Measurements from ENCODE around the gene SERPIND1. TPM values are rescaled to one million over a fixed set of nuclear protein-coding genes. Genes with fewer than 3 reads are reported as not detected.

The SERPIND1 gene
- total and polyA plus RNA-seq, 2 experiments from 2014 or later, result not detected

GRCh38 chr22:20764729-20765128, 9.2 kb upstream of the SERPIND1 start (continued):
- TF ChIP-seq CTCF (conservative IDR thresholded peaks at IDR 0.05; ENCODE audit: low read depth in 2 of 2) (no peak), ZNF462 (CRISPR knock-in tag; IDR thresholded peaks at IDR 0.05) (no peak), STAT1 (IDR thresholded peaks at IDR 0.05; ENCODE audit: unreplicated experiment) (no peak)

- no peaks in the 10 kb centered on the region for H3K9me3 Mint-ChIP-seq
- Histone ChIP-seq H3K4me1 (ENCODE audit: insufficient read depth) (no peaks in the 10 kb centered on the region), H3K27me3 (ENCODE audit: insufficient read depth) (no peaks in the 10 kb centered on the region), H3F3A (replicated peaks; ENCODE audit: low read depth) (no peaks in the 10 kb centered on the region), H3K79me2 (replicated peaks; ENCODE audit: insufficient read depth) (no peaks in the 10 kb centered on the region), H4K20me1 (replicated peaks; ENCODE audit: insufficient read depth) (no peaks in the 10 kb centered on the region), H3K9me2 (ENCODE audit: insufficient read depth) (no peaks in the 10 kb centered on the region), H3K27ac (ENCODE audit: low read depth) (no peak overlapping the region), H2AFZ (no peak overlapping the region), H3K4me3 (no peak overlapping the region), H3K4me2 (no peak overlapping the region), H3K36me3 (ENCODE audit: insufficient read depth) (no peaks in the 10 kb centered on the region)
- TF ChIP-seq CTCF (conservative IDR thresholded peaks at IDR 0.05; ENCODE audit: low read depth in 2 of 2) (no peak), ZNF331 (CRISPR knock-in tag; IDR thresholded peaks at IDR 0.05; ENCODE audit: low read depth) (no peak)
- peaks cover 6% of the 10 kb centered on the region for H3K27me3 Mint-ChIP-seq (ENCODE audit: insufficient read depth, low read depth, poor library complexity)
- no peaks in the 10 kb centered on the region for H3K4me1 Mint-ChIP-seq
- DNase-seq (ENCODE audit: low spot score) (no peak), ATAC-seq (no peak)
- H3K4me3 Mint-ChIP-seq, result no peak overlapping the region
- peaks cover 9% of the 10 kb centered on the region for H3K36me3 Mint-ChIP-seq (ENCODE audit: low read depth)
- no peak overlapping the region for H3K27ac Mint-ChIP-seq
Measured at GRCh38 chr22:20765938-20766337, 8.0 kb upstream of the SERPIND1 start.

Measured in GM23338 (cell line).